K562 (cell line): ENCODE data around the gene PTK7. TPM values are rescaled to one million over a fixed set of nuclear protein-coding genes. Genes with fewer than 3 reads are reported as not detected.

Experiments used
- ATF7 ChIP-seq: fragments of 450-650 bp; IDR thresholded peaks from 2 replicates; pipeline ENCODE4 v1.7.1; 2014; ENCODE audit warnings: mild to moderate bottlenecking, moderate library complexity
- BCOR ChIP-seq: fragments of 450-650 bp; IDR thresholded peaks from 2 replicates; pipeline ENCODE4 v1.6.1; 2016
- CREM ChIP-seq: IDR thresholded peaks from 2 replicates; pipeline ENCODE4 v1.6.1; 2014; ENCODE audit warnings: antibody characterized with exemption, low read depth
- CXXC5 ChIP-seq: fragments of 250-450 bp; sonication (Bioruptor Pico); IDR thresholded peaks from 2 replicates; pipeline ENCODE4 v1.8.0; 2022; ENCODE audit warnings: inconsistent platforms, mild to moderate bottlenecking, moderate library complexity
- E2F1 ChIP-seq: sonication (generic); formaldehyde crosslinking; IDR thresholded peaks from 2 replicates; pipeline ENCODE4 v1.8.1; 2023; ENCODE audit warnings: mild to moderate bottlenecking, missing genetic modification reagents, moderate library complexity
- HMBOX1 ChIP-seq: sonication (generic); IDR thresholded peaks from 2 replicates; pipeline ENCODE4 v1.6.1; 2016
- JUND ChIP-seq, 2 experiments: IDR thresholded peaks; 2 replicates in 1 of 2; 3 replicates in 1 of 2; pipeline ENCODE4 v1.6.1; 2011; ENCODE audit warnings: borderline replicate concordance in 2 of 2, low read depth in 2 of 2, low read length in 2 of 2, improper control_type of control experiment in 1 of 2, missing biosample characterization in 1 of 2, missing genetic modification characterization in 1 of 2, missing genetic modification reagents in 1 of 2
- L3MBTL2 ChIP-seq: fragments of 450-650 bp; IDR thresholded peaks from 2 replicates; pipeline ENCODE4 v1.6.1; 2016; ENCODE audit warnings: mild to moderate bottlenecking, moderate library complexity
- MAFK ChIP-seq: IDR thresholded peaks from 2 replicates; pipeline ENCODE4 v1.6.1; 2011; ENCODE audit warnings: low read length, improper control_type of control experiment
- MTA3 ChIP-seq: fragments of 450-650 bp; formaldehyde crosslinking; IDR thresholded peaks from 2 replicates; pipeline ENCODE4 v1.6.1; 2017; ENCODE audit warnings: mild to moderate bottlenecking, borderline replicate concordance
- PHF20 ChIP-seq: fragments of 450-650 bp; IDR thresholded peaks from 2 replicates; pipeline ENCODE4 v1.6.1; 2018; ENCODE audit not compliant: partially characterized antibody
- PTRF ChIP-seq: fragments of 450-650 bp; IDR thresholded peaks from 2 replicates; pipeline ENCODE4 v1.6.1; 2016; ENCODE audit warnings: mild to moderate bottlenecking, missing genetic modification characterization, missing compliant biosample characterization
- RAD51 ChIP-seq: fragments of 450-650 bp; IDR thresholded peaks from 2 replicates; pipeline ENCODE4 v1.7.1; 2016; ENCODE audit warnings: low read depth, mild to moderate bottlenecking, borderline replicate concordance
- RB1 ChIP-seq: fragments of 450-650 bp; IDR thresholded peaks from 2 replicates; pipeline ENCODE4 v1.6.1; 2017; ENCODE audit warnings: low read depth, mild to moderate bottlenecking
- RBBP5 ChIP-seq: fragments of 200-600 bp; sonication (generic); IDR thresholded peaks from 2 replicates; pipeline ENCODE4 v1.6.1; 2012; ENCODE audit warnings: borderline replicate concordance, mild to moderate bottlenecking, low read length, control low read depth, inconsistent platforms; ENCODE audit not compliant: insufficient read depth, poor library complexity, severe bottlenecking
- RBFOX2 ChIP-seq: fragments of 200-400 bp; formaldehyde crosslinking; IDR thresholded peaks from 2 replicates; pipeline ENCODE4 v1.6.1; 2017; ENCODE audit warnings: low read depth, mild to moderate bottlenecking, low read length, moderate library complexity
- RBM14 ChIP-seq: fragments of 200-400 bp; formaldehyde crosslinking; IDR thresholded peaks from 2 replicates; pipeline ENCODE4 v1.6.1; 2018; ENCODE audit warnings: low read depth, mild to moderate bottlenecking, low read length, moderate library complexity, borderline replicate concordance; ENCODE audit not compliant: insufficient read depth
- RBM15 ChIP-seq: fragments of 200-400 bp; formaldehyde crosslinking; IDR thresholded peaks from 2 replicates; pipeline ENCODE4 v1.6.1; 2018; ENCODE audit warnings: mild to moderate bottlenecking, low read length, moderate library complexity; ENCODE audit not compliant: insufficient read depth
- TCF3 ChIP-seq: sonication (generic); formaldehyde crosslinking; IDR thresholded peaks from 2 replicates; pipeline ENCODE4 v1.4.0; 2020; ENCODE audit warnings: mild to moderate bottlenecking, missing genetic modification reagents
- TRIM24 ChIP-seq, 2 experiments: fragments of 450-650 bp; IDR thresholded peaks; 2 replicates each; pipeline ENCODE4 v1.6.1; 2016
- USF1 ChIP-seq: sonication (generic); formaldehyde crosslinking; IDR thresholded peaks from 2 replicates; pipeline ENCODE4 v1.9.0; 2022; ENCODE audit warnings: mild to moderate bottlenecking, missing genetic modification reagents
- ZNF57 ChIP-seq: fragments of 450-650 bp; formaldehyde crosslinking; IDR thresholded peaks from 2 replicates; pipeline ENCODE4 v1.4.0; 2020; ENCODE audit warnings: mild to moderate bottlenecking, moderate library complexity
- ZNF766 ChIP-seq: fragments of 200-800 bp; sonication (Bioruptor generic); conservative IDR thresholded peaks from 2 replicates; pipeline ENCODE4 v1.6.1; 2016; ENCODE audit warnings: missing genetic modification characterization, missing compliant biosample characterization
- polyA plus RNA-seq, 8 experiments: library from polyadenylated mRNA; depleted of rRNA in 4 of 8; stranded (reverse) in 5 of 8; unstranded in 3 of 8; fragments of >200 nt; fragmentation: Nextera tagmentation in 2 of 8; fragmentation: Illumina TruSeq in 1 of 8; extraction: Ambion mirVana in 2 of 8; extraction: Trizol in 1 of 8; gene quantifications; 2 replicates each; pipeline versions ENCODE4 v1.2.1 to v1.2.3, GENCODE V29; 2011 to 2014; ENCODE audit warnings: inconsistent platforms in 1 of 8, missing spikeins in 1 of 8
- total RNA-seq, 7 experiments: library from RNA; depleted of rRNA in 6 of 7; stranded (reverse); fragments of >200 nt in 6 of 7; fragmentation: Illumina TruSeq in 2 of 7; extraction: Trizol in 2 of 7; gene quantifications; 2 replicates each; pipeline versions ENCODE4 v1.2.1 to v1.2.3, GENCODE V29; 2011 to 2021; ENCODE audit warnings: low replicate concordance in 1 of 7
- TF ChIP-seq, protein P1 (sequence below): fragments of 450-650 bp; IDR thresholded peaks from 2 replicates; pipeline ENCODE4 v1.6.1; 2016

Gene PTK7
- total and polyA plus RNA-seq, 9 of the 15 experiments (the other 6 are each of a cell fraction or from before 2014, with no cell fraction given) = 0.20 to 6.8 (median 4.2) TPM

- peak; percentile 11; the same call in 1 of the 2 replicates for TF ChIP-seq BCOR
- peak; percentile 52 for TF ChIP-seq JUND (IDR thresholded peaks at IDR 0.05; ENCODE audit: borderline replicate concordance, low read depth, low read length)
- peak; percentile 46; the same call in 1 of the 3 replicates for TF ChIP-seq JUND (tag; IDR thresholded peaks at IDR 0.05; ENCODE audit: borderline replicate concordance, low read depth, low read length)
- TF ChIP-seq PHF20 = peak; percentile 80
- TF ChIP-seq HMBOX1 = no peak
- 0 out of 2 replicates have a peak, but pooled peaks have one; percentile 56 for TF ChIP-seq ZNF766 (CRISPR knock-in tag)
- peak; percentile 66 for TF ChIP-seq RB1
- peak; percentile 88 for TF ChIP-seq RBBP5
- TF ChIP-seq, protein P1, sequence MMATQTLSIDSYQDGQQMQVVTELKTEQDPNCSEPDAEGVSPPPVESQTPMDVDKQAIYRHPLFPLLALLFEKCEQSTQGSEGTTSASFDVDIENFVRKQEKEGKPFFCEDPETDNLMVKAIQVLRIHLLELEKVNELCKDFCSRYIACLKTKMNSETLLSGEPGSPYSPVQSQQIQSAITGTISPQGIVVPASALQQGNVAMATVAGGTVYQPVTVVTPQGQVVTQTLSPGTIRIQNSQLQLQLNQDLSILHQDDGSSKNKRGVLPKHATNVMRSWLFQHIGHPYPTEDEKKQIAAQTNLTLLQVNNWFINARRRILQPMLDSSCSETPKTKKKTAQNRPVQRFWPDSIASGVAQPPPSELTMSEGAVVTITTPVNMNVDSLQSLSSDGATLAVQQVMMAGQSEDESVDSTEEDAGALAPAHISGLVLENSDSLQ = 0 out of 2 replicates have a peak, but pooled peaks have one; percentile 14
- no peak for TF ChIP-seq RBM14
- peak; percentile 94 for TF ChIP-seq ATF7
- TF ChIP-seq CXXC5 (CRISPR knock-in tag) = peak; percentile 99
- peak; percentile 84; the same call in 1 of the 2 replicates for TF ChIP-seq E2F1 (CRISPR knock-in tag)
- TF ChIP-seq ZNF57 (CRISPR knock-in tag) = no peak
- no peak for TF ChIP-seq RBM15
- TF ChIP-seq USF1 (CRISPR knock-in tag) = peak; percentile 84
- TF ChIP-seq PTRF (tag) = no peak
- peak; percentile 79 for TF ChIP-seq CREM
- TF ChIP-seq L3MBTL2 = peak; percentile 88
- peak; percentile 95 for TF ChIP-seq RBFOX2
- TF ChIP-seq MAFK = no peak
- TF ChIP-seq RAD51 = peak; percentile 32; the same call in 1 of the 2 replicates
- TF ChIP-seq MTA3 = peak; percentile 99
- TF ChIP-seq TRIM24 (IDR thresholded peaks at IDR 0.05) = 0 out of 4 replicates have a peak, but pooled peaks of 1 of the 2 experiments have one; percentile 16
- peak; percentile 42; the same call in 1 of the 2 replicates for TF ChIP-seq TCF3 (CRISPR knock-in tag)
Observed at GRCh38 chr6:43181942-43182860, 106.1 kb downstream of the PTK7 start, which contains the start of gene CUL9 (continued).
